A549 (cell line): ENCODE measurements around the gene HLX.

Source experiments
- CTCF ChIP-seq: fragments of >200 bp; sonication (Bioruptor Twin); formaldehyde crosslinking; IDR thresholded peaks from 3 replicates; pipeline ENCODE4 v1.5.1; 2016
- ELK1 ChIP-seq: fragments of 150-350 bp; IDR thresholded peaks from 2 replicates; pipeline ENCODE4 v1.6.1; 2014; ENCODE audit warnings: low read depth, mild to moderate bottlenecking, low read length
- EP300 ChIP-seq, 2 experiments: fragments of >200 bp; sonication (Bioruptor Twin); formaldehyde crosslinking; IDR thresholded peaks; 2 replicates in 1 of 2; 3 replicates in 1 of 2; pipeline ENCODE4 v1.6.1; 2016 to 2017
- ESRRA ChIP-seq: fragments of 150-350 bp; IDR thresholded peaks from 2 replicates; pipeline ENCODE4 v1.6.1; 2014; ENCODE audit warnings: mild to moderate bottlenecking, low read length, borderline replicate concordance
- MAZ ChIP-seq: fragments of 150-350 bp; IDR thresholded peaks from 2 replicates; pipeline ENCODE4 v1.6.1; 2014; ENCODE audit warnings: antibody characterized with exemption, low read depth, low read length, borderline replicate concordance
- MYC ChIP-seq: IDR thresholded peaks from 2 replicates; pipeline ENCODE4 v1.6.1; 2012; ENCODE audit warnings: mild to moderate bottlenecking, inconsistent platforms, low read length, improper control_type of control experiment, borderline replicate concordance
- NFE2L2 ChIP-seq: fragments of 150-350 bp; conservative IDR thresholded peaks from 2 replicates; pipeline ENCODE4 v1.6.1; 2014; ENCODE audit warnings: low read length
- POLR2A ChIP-seq: IDR thresholded peaks from 2 replicates; pipeline ENCODE4 v1.6.1; 2012; ENCODE audit warnings: mild to moderate bottlenecking, low read length
- SMC3 ChIP-seq: fragments of >200 bp; sonication (Bioruptor Twin); formaldehyde crosslinking; IDR thresholded peaks from 3 replicates; pipeline ENCODE4 v1.6.1; 2018; ENCODE audit warnings: inconsistent platforms
- TF ChIP-seq, protein P1 (sequence below): fragments of 450-650 bp; IDR thresholded peaks from 2 replicates; pipeline ENCODE4 v1.6.1; 2014; ENCODE audit warnings: antibody characterized with exemption

GRCh38 chr1:220915954-220916353 is 36.7 kb downstream of the HLX start:
- TF ChIP-seq ESRRA (no peak), NFE2L2 (no peak), CTCF (no peak), MAZ (no peak), POLR2A (no peak), SMC3 (no peak), MYC (no peak), ELK1 (no peak), EP300 (IDR thresholded peaks at IDR 0.05) (no peak)
- TF ChIP-seq, protein P1, sequence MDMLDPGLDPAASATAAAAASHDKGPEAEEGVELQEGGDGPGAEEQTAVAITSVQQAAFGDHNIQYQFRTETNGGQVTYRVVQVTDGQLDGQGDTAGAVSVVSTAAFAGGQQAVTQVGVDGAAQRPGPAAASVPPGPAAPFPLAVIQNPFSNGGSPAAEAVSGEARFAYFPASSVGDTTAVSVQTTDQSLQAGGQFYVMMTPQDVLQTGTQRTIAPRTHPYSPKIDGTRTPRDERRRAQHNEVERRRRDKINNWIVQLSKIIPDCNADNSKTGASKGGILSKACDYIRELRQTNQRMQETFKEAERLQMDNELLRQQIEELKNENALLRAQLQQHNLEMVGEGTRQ: no peak
